D721Med (cell line): ENCODE data around the gene FARS2.

Experiments used
- DNase-seq: peaks from one replicate; pipeline ENCODE4 v3.0.0; 2011; ENCODE audit warnings: low spot score; ENCODE audit not compliant: insufficient read length
- FAIRE-seq: peaks from 2 replicates; lab custom pipeline; 2011; peaks lifted over from hg19 to GRCh38; lab: Jason Lieb, UNC
- CTCF ChIP-seq: IDR thresholded peaks from 2 replicates; pipeline ENCODE4 v1.5.1; 2012; ENCODE audit warnings: mild to moderate bottlenecking, control low read depth; ENCODE audit not compliant: insufficient read depth; ENCODE audit errors: missing control alignments

FARS2 gene

GRCh38 chr6:5333658-5334057 is 72.3 kb downstream of the FARS2 start:
- FAIRE-seq (no peak), DNase-seq (no peak)
- TF ChIP-seq CTCF: no peak

- no peak for TF ChIP-seq CTCF
- no peak for DNase-seq
- no peak for FAIRE-seq
These were observed 73.0 kb downstream of the FARS2 start for GRCh38 chr6:5334341-5334740.

GRCh38 chr6:5335020-5335419 is 73.7 kb downstream of the FARS2 start:
- FAIRE-seq (no peak), DNase-seq (no peak)

GRCh38 chr6:5337573-5337972 is 76.3 kb downstream of the FARS2 start:
- no peak for TF ChIP-seq CTCF
- FAIRE-seq (no peak), DNase-seq (no peak)

More at GRCh38 chr6:5335020-5335419, 73.7 kb downstream of the FARS2 start:
- TF ChIP-seq CTCF: no peak

GRCh38 chr6:5338177-5338960 is 77.1 kb downstream of the FARS2 start:
- FAIRE-seq (no peak), DNase-seq (no peak)
- no peak for TF ChIP-seq CTCF

GRCh38 chr6:5339786-5340185 is 78.5 kb downstream of the FARS2 start:
- no peak for FAIRE-seq
- no peak for TF ChIP-seq CTCF
- no peak for DNase-seq

- DNase-seq: no peak
- TF ChIP-seq CTCF: no peak
- no peak for FAIRE-seq
These were observed 80.5 kb downstream of the FARS2 start for GRCh38 chr6:5341845-5342244.
